Testis (tissue), 2 donors: ENCODE results near the gene SAV1.

ENCODE experiments used
- POLR2A ChIP-seq: fragments of 450-650 bp; IDR thresholded peaks from one replicate; pipeline ENCODE4 v1.6.1; 2017; ENCODE audit warnings: antibody characterized with exemption, mild to moderate bottlenecking, moderate library complexity
- TF ChIP-seq, protein P1 (sequence below), 3 experiments: fragments of 450-650 bp in 2 of 3; fragments of 200-600 bp in 1 of 3; sonication (generic) in 1 of 3; IDR thresholded peaks; one replicate each; pipeline ENCODE4 v1.5.1; 2016 to 2019; ENCODE audit warnings: antibody characterized with exemption in 3 of 3, mild to moderate bottlenecking in 2 of 3, moderate library complexity in 1 of 3

DNA sequence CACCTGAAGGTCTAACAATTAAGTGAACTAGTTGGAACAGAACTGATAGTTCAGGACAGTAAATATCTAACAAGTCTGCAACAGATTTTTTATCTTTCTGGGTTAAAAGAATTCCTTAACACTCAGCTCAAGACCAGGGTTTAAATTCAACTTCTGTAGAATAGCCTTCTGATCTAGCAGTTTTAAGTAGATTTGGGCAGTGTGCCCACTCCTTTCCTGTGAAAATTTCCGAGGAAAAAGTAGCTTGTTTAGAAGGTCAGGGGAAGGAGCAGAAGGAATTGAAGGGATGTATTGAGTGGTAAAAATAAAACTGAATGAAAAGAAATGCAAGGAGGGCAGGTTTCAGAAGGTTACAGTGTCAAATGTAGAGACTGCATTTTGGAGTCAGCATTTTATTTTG lies 62.3 kb downstream of the SAV1 start:
- TF ChIP-seq POLR2A, result no peak
- TF ChIP-seq, protein P1, sequence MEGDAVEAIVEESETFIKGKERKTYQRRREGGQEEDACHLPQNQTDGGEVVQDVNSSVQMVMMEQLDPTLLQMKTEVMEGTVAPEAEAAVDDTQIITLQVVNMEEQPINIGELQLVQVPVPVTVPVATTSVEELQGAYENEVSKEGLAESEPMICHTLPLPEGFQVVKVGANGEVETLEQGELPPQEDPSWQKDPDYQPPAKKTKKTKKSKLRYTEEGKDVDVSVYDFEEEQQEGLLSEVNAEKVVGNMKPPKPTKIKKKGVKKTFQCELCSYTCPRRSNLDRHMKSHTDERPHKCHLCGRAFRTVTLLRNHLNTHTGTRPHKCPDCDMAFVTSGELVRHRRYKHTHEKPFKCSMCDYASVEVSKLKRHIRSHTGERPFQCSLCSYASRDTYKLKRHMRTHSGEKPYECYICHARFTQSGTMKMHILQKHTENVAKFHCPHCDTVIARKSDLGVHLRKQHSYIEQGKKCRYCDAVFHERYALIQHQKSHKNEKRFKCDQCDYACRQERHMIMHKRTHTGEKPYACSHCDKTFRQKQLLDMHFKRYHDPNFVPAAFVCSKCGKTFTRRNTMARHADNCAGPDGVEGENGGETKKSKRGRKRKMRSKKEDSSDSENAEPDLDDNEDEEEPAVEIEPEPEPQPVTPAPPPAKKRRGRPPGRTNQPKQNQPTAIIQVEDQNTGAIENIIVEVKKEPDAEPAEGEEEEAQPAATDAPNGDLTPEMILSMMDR (IDR thresholded peaks at IDR 0.05), result no peak
